HG02970 (cell line): ENCODE data around the gene KIF3C.
"Not testable (repeated sequence)": the region's sequence is repeated elsewhere in the genome, so short reads cannot be mapped to it uniquely, and the experiment has no call there.

ENCODE experiments used
- ATAC-seq: cut with Tn5 transposase; IDR thresholded peaks from one replicate; pipeline ENCODE4 v1.9.1; 2021; ENCODE audit warnings: mild to moderate bottlenecking, moderate library complexity, moderate number of reproducible peaks; ENCODE audit not compliant: unreplicated experiment, low FRiP score

KIF3C gene

GRCh38 chr2:26000561-26001082, 18.3 kb upstream of the KIF3C start:
- no peak for ATAC-seq

DNA sequence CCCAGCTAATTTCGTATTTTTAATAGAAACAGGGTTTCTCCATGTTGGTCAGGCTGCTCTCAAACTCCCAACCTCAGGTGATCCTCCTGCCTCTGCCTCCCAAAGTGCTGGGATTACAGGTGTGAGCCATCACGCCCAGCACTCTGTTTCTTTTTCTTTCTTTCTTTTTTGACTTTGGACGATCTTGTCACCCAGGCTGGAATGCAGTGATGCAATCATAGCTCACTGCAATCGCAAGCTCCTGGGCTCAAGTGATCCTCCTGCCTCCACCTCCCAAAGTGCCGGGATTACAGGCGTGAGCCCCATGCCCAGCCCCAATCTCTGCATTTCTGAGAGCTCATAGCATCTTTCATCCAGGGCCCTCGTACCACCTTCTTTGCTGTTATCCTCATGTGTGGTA, 17.1 kb upstream of the KIF3C start:
- not testable (repeated sequence) for ATAC-seq

- ATAC-seq: not testable (repeated sequence)
Measured at GRCh38 chr2:25998816-25999383, 16.6 kb upstream of the KIF3C start.

GRCh38 chr2:25996844-25997243, 14.5 kb upstream of the KIF3C start:
- ATAC-seq: no peak

DNA sequence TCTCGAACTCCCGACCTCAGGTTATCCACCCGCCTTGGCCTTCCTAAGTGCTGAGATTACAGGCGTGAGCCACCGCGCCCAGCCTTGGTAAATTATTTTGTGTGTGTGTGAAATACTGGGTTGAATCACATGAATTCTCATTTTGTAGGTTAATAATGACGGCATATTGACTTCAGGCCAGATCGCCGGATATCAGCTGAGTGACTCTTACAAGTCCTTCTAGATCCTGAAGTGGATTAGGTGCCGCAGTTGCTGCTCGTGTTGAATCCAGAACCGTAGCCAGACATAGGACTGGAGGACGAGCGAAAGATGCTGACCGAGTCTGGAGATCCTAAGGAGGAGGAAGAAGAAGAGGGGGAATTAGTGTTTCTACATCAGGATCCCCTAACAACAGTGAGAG, 12.2 kb upstream of the KIF3C start:
- ATAC-seq: no peak

GRCh38 chr2:25993049-25993448, 10.8 kb upstream of the KIF3C start:
- ATAC-seq: no peak

GRCh38 chr2:25992556-25992955, 10.3 kb upstream of the KIF3C start:
- ATAC-seq: no peak

GRCh38 chr2:25991965-25992364, 9.7 kb upstream of the KIF3C start:
- no peak for ATAC-seq

- no peak for ATAC-seq
Measured at GRCh38 chr2:25989154-25989553, 6.9 kb upstream of the KIF3C start.

- no peak for ATAC-seq
Measured at GRCh38 chr2:25988134-25988533, 5.8 kb upstream of the KIF3C start.

DNA sequence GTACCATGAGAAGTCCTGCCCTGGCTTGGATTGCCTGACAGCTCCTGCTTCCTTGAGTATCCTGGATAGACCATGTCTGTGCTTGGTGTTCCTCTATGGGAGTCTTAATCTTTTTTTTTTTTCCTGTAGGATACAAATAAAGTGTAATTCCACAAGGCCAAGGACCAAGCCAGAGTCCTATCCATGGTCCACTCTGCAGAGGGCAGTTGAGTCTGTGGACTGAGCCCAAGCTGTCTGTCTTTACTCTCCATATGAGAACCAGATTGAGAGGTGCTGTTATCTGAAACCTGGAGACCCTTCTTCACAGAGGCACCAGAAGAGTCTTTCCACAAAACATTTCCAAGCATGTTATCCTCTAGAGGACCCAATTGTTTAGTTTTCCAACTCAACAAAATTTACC, 1.4 kb upstream of the KIF3C start:
- ATAC-seq: no peak

GRCh38 chr2:25982968-25983280, 627 bp upstream of the KIF3C start:
- ATAC-seq: no peak

DNA sequence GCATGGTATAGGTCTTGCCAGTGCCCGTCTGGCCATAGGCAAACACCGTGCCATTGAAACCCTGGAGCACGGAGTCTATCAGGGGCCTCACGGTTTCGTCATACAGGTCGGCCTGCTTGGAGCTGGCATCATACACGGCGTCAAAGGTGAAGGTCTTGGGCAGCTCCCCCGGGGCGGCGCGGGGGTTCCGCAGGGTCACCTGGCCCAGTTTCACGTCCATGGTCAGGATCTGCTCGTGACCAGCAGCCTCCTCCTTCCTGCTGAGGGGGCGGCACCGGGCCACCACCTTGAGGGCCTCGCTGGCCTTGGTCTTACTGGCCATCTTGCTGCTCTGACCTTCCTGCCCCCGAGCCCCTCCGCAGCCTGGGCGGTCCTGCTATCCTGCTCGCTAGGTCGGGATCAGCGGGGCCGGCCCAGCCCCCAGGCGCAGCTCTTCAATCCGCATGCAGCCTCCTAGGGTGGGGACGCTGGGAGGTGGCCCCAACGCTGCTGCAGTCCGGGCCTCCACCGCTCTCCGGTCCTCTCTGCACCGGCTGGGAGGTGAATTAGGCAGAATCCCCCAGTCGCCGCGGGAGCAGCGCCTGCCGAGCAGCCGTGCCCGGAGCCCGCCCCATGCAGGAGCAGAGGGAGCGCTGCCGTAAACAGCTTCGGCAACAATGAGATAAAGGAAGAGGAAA, 563 bp downstream of the KIF3C start:
- ATAC-seq: no peak

GRCh38 chr2:25980951-25981350, 1.3 kb downstream of the KIF3C start:
- no peak for ATAC-seq

DNA sequence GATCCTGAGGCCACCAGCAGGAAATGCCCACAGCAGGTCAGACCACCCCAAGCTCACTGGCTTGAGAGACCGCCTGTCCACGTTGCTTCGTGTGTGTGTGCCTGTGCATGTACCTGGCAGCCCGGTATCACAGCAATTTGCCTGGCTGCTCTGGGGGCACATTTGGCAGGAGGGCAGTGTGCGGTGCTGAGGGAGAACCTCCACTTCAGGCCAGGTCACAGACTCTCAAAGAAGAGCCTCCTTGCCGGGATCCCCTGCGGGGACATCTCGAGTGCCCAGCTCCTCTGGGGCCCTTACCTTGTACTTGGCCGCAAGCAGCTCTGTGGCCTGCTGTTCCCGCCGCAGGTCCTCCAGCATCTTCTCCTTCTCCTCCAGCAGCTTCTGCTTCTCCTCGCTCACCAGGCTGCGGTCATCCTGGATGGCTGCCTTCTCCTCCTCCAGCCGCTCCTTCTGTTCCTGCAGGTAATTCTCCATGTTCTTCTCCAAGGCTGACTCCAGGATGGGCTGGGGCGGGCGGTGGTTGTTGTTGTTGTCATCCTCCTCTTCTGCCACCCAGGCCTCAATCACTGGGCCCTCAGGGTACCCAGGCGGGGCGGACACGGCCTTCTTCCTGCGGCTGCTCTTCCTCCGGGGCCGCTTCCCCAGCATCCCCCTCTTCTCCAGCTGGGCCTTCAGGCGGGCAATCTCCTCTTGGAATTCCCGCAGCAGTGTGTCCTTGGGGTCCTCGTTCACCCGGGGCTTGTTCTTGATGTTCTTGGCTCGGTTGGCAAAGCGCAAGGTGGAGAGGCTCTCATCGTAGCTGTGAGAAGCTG, 2.0 kb downstream of the KIF3C start:
- no peak for ATAC-seq

GRCh38 chr2:25979001-25979400, 3.3 kb downstream of the KIF3C start:
- ATAC-seq: no peak

- ATAC-seq: no peak
Measured at GRCh38 chr2:25977768-25978167, 4.5 kb downstream of the KIF3C start.

DNA sequence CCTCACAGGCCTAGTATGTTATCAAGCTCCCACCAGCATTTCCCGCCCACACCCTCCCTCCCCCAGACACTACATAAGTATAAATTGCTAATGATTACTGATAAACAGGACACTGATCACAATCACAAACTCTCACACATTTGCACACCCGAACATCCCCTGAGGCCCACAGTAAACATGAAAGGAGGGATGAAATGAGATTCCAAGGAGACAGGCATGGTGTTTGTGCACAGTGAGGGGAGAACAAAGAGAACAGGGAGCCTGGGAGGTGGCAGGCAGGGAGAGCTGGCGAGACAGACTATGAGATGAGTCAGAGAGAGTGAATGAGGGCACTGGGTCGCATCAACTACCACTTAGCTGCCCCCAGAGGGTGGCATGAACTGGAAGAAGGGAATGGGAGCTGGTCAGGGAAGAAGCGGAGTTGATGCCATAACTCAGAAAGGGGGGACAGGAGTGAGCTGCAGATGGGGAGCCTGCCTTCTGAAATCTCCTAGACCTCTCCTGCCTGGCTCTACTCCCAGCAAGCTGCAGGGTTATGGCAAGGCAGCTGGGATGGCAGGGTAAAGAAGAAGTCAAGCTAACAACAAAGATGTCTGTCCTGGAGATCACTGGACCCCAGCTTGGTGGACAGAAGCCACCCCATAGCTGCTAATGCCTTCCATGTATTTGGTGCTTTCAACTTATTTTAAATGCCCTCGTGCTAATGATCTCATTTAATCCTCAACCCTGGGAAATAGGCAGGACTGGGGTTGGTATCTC, 5.1 kb downstream of the KIF3C start:
- ATAC-seq: no peak

DNA sequence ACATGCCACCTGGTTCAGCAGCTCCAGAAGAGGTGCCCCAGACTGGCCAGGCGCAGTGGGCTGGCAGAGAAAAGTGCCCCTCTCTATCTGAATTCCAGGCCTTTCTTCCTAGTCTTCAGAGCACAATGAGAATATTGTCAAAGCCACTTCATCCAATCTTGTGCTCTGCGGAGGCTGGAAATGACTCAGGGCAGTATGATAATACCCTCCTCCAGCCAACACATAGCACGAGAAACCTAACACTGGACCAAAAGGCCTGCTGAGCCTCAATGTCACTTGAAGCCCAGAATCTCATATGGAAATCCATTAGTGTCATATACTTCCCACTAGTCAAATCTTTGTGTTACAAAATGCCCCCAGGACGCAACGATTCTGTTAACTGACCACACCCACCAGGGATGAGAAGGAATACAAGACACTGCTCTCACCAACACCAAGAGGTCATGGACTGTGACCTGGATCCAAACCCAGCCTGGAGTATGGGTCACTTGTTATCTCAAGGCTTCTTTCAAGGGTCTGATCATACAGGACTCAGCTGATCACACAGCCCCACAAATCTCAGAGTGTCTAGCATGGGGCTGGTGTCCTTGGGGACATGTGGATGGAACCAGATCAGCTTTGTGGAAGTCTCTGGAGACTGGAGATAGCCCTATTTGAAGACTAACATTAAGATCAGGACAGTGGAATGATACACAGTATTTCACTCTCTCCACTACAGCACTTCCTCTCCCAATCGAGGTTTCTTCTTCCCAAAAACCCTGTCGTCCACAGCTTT, 10.1 kb downstream of the KIF3C start:
- ATAC-seq: no peak

DNA sequence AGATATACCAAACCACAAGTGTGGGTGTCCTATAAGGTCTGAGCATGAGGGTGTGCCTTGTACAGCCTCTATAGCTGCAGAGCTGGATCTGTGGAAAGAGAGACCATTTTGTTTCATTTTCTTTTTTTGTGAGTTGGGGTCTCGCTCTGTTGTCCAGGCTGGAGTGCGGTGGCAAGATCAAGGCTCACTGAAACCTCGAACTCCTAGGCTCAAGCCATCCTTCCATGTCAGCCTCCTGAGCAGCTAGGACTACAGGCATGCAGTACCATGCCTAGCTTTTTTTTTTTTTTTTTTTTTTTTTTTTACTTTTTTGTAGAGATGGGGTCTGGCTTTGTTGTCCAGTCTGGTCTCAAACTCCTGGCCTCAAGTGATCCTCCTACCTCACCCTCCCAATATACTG, 10.7 kb downstream of the KIF3C start:
- ATAC-seq: no peak
